NCI-H2081 treated with DMSO at 0.1 percent for 48 hours (cell line): ENCODE data around the gene HCFC2.
A peak's percentile ranks its signal among the peaks of the same experiment; 100 is the strongest.
"Not testable (repeated sequence)": the region's sequence is repeated elsewhere in the genome, so short reads cannot be mapped to it uniquely, and the experiment has no call there.

ENCODE experiments used
- DNase-seq: peaks from one replicate; lab custom pipeline; 2025; lab: John Stamatoyannopoulos, UW

Gene HCFC2

DNA sequence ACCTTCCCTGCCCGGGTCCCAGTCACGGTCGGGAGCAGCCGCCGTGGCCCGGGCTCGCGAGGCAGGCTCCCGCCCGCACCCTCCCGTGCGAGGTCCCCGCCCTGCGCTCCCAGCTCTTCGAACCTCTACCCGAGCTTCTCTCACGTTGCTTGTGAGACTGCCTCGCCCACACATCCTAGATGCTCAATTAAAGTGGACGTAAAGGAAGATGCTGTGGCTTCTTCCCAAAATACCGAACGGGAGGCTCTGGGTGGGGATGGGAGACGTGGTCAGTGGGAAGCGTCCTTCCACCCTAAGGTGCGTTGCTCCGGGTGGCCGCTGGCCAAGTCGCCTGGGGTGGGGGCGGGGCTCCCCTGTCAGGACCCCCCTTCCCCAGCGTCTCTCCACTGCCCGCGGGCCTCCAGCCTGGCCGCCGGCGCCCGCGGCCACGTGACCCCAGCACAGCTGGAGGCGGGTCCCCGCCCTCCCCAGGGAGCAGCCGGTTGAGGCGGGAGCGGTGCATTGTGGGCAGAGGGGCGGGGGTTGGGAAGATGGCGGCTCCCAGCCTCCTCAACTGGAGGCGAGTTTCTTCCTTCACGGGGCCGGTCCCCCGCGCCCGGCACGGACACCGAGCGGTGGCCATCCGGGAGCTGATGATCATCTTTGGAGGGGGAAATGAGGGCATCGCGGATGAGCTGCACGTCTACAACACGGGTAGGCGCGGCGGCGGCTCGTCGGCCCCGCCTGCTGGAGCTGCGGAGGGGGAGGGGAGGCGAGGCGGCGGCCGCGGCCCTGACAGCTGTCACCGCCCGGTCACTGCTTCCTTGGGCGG is at the start of gene HCFC2:
TSS of gene HCFC2 (plus strand) at position 501 of the 811 bp plus-strand sequence. CDS start at position 531, 30 bp downstream.
- peak; percentile 51 for DNase-seq

DNA sequence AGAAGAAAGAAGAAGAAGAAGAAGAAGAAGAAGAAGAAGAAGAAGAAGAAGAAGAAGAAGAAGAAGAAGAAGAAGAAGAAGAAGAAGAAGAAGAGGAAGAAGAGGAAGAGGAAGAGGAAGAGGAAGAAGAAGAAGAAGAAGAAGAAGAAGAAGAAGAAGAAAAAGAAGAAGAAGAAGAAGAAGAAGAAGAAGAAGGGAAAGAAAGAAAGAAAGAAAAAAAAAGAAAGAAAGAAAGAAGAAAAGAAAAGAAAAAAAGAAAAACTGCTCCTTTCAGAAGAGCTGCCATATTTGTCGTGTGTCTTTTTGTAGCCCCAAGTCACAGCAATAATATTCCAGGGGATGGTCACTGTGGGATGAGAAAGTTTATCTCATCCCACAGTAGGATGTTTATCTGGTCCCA is 42.5 kb upstream of the HCFC2 start:
- DNase-seq: not testable (repeated sequence)

DNA sequence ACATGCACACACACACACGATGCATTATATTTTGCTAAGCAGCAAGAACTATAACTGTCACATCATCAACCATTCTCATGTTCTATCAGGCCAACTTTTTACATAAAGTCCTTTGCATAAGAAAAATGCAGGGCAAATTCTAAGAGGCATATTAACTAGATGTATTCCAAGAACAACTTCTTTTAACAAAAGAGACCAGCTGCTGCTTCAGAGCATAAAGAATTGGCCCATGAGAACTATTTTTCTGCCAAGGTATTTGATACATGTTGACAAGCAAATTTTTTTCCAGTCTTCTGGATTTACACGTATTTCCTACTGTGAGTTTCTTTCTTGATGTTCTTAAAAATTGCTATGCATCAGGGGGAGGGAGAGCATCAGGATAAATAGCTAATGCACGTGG is 41.5 kb upstream of the HCFC2 start:
- DNase-seq: no peak

DNA sequence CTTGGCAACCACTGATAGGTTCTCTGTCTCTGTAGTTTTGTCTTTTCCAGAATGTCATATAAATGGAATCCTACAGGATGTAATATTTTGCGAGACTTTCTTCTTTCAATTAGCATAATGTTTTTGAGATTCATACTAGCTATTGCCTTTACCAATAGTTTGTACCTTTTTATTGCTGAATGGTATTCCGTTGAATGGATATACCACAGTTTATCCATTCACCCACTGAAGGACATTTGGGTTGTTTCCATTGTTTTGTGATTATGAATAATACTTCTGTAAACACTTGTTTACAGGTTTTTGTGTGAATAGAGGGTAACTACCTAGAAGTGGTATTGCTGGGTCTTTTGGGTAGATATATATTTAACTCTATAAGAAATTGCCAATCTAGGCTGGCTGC is 40.6 kb upstream of the HCFC2 start:
- DNase-seq: no peak

DNA sequence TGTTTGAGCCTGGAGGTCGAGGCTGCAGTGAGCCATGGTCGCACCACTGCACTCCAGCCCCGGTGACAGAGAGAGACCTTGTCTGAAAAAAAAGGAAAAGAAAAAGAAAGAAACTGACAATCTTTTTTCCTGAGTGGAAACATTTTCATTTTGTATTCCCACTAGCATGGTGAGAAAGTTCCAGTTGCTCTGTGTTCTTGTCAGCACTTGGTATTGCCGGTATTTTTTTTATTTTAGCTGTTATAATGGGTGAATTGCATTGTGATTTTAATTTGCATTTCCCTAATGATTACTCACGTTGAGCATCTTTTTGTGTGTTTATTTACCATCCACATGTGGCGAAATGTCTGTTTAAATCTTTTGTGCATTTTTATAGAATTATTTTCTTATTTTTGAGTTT is 40.0 kb upstream of the HCFC2 start:
- DNase-seq: no peak

DNA sequence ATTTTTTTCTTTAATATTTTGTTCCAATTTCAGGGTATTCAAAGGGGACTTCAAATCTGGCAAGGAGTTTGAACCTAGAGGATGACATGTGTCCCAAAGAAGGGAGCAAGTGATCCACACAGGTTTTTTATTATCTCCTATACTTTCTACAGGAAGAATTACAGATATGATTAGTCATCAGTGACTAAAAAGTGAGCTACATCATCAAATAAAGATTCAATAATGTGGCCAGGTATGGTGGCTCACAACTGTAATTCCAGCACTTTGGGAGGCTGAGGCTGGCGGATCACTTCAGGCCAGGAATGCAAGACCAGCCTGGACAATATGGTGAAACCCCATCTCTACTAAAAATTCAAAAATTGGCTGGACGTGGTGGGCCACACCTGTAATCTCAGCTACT is 38.6 kb upstream of the HCFC2 start:
- DNase-seq: no peak

DNA sequence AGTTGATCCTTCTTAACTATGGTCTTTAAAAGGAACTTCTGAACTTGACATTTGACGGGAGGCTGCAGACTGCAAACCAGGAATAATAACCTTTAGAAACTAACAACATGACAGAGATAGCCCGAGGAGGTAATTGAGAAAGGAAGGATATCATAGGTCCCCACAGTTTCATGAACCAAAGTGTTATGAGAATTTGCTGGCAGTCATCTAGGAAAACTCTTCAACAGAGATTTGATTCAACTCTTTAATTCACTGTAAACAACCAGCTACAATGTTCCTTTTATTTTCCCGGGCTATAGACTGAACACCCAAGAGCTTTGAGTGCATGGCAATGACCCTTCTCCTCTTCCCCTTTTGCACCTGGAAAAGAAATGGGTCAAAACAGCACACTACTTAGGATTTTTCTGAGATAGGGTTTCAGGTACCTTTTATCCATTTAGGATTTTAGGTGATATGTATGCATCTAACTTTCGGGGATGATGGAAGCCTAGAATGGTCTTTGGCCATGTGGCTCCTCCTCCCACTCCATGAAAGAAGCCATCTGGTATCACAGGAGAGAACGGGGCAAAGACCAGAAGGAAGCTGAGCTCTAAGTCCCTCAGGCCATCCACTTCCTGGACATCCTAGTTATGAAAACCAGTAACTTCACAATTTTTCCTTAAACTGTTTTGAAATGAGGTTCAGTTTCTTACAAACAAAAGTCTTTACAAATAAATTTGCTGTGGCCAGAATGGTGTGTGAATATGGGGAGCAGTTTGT is 37.3 kb upstream of the HCFC2 start:
- no peak for DNase-seq

DNA sequence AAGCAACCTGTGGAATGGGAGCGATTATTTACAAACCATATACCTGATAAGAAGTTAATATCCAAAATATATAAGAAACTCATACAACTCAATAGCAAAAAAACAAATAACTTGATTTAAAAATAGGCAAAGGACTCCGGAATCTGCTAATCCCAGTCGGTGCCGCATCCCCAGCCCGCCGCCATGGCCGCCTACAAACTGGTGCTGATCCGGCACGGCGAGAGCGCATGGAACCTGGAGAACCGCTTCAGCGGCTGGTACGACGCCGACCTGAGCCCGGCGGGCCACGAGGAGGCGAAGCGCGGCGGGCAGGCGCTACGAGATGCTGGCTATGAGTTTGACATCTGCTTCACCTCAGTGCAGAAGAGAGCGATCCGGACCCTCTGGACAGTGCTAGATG is 33.7 kb upstream of the HCFC2 start:
- not testable (repeated sequence) for DNase-seq

DNA sequence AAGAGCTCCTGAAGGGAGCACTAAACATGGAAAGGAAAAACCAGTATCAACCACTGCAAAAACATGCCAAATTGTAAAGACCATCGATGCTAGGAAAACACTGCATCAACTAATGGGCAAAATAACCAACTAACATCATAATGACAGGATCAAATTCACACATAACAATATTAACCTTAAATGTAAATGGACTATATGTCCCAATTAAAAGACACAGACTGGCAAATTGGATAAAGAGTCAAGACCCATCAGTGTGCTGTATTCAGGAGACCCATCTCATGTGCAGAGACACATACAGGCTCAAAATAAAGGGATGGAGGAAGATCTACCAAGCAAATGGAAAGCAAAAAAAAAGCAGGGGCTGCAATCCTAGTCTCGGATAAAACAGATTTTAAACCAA is 28.2 kb upstream of the HCFC2 start:
- not testable (repeated sequence) for DNase-seq

DNA sequence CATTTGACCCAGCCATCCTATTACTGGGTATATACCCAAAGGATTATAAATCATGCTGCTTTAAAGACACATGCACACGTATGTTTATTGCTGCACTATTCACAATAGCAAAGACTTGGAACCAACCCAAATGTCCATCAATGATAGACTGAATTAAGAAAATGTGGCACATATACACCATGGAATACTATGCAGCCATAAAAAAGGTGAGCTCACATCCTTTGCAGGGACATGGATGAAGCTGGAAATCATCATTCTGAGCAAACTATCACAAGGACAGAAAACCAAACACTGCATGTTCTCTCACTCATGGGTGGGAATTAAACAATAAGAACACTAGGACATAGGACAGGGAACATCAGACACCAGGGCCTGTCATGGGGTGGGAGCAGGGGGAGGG is 24.6 kb upstream of the HCFC2 start:
- not testable (repeated sequence) for DNase-seq

DNA sequence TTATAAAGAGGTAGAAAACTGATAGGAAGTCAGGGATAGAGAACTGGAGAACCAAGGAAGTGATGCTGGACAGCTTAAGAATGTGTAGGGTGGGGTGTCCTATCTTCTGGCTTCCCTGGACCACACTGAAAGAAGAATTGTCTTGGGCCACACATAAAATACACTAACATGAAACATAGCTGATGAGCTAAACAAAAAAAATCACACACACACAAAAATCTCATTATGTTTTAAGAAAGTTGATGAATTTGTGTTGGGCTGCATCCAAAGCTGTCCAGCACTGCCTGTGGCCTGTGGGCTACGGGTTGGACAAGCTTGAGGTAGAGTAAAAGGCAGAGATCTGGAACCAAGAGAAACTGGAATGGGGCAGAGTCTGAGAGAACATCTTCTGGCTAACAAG is 21.8 kb upstream of the HCFC2 start:
- no peak for DNase-seq

DNA sequence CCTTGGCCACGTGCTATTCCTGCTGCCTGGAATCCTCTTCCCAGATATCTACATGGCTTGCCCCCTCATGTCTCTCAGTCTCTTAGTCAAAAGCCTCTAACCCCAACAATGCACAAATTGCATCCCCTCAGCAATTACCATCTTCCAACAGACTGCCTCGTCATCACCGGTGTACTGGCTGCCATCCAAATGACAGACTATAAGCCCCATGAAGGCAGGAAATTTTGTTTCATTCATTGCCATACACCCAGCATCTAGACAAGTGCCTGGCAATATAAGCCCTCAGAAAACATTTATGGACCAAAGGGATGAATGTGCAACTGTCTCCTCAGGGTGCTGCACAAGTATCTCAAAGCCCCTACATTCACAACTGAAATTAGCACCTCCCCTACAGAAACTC is 20.2 kb upstream of the HCFC2 start:
- DNase-seq: no peak

DNA sequence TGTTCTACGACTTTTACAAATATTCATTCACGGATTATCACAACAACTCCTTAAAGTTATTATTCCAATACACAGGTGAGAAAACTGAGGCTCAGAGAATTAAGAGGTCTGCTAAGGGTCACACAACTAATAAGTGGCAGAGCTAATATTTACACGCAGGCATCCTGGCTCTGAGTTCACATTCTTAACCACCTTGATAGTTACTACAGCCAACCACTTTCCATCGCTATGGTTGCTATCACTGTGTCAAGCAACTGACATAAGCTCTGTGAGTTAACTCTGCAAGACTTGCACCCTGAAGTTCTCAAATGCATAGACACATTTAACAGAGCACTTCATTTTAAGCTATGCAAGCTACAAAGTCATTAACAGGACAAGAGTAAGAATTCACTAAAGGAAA is 18.0 kb upstream of the HCFC2 start:
- DNase-seq: no peak

DNA sequence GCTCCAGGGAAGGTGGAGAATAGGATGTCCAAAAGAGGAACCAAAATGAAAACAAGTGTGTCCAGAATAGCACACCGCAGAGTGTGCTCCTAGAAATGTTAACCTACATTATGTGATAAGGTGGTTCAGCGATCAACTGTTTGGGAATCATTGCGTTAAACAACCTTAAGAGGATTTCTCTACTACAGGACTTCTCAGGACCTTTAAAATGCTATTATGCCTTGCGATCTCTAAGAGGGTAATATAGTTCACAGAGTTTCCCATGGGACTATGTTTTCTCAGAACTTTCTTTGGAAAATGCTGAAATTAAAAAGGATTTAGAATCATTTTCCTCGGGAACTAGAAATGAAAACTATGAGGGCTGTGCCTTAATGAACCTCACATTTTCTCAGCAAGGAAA is 16.2 kb upstream of the HCFC2 start:
- no peak for DNase-seq

DNA sequence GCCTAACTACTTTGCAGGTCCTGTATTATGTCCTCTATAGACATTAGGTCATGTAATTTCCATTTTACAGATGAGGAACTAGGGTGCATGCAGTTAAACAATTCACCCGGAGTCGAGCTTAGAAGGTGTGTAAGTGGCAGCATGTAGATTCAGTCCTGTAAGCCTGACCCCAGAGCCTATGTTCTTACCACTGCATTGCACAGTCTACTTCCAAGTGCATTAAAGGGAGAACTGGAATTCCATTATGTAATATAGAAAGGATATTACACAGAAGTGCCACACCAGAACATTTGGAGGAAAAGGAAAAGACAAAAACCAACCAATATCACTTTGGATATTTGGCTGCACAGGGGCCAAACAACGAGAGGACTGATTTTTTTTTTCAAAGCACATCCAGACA is 15.5 kb upstream of the HCFC2 start:
- DNase-seq: no peak

DNA sequence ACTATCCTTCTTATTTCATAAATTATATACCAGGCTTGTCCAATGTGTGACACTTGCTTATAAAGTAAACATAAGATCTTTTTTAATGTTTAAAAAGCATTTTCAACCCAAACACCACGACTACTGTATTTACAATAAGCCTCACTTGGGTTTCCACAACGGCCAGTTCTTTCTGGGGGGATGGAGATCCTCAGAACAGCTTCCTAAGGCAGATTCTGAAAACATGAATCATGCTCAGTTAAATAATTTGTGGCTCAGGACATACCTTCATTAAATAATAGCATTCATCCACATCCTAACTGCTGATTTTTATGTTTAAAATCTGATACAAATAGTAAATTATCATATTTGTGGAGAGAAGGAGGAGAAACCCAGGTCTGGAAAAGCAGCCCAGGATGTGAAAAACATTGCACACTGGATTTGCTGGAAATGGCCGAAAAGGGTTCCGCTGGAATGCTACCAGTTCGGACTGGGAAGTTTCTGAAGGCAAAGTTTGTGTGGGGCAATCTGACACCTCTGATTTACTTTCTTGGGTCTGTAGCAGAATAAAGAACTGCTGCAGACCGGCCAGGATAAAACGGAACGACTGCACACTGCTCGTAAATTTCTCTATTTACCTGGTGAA is 14.9 kb upstream of the HCFC2 start:
- no peak for DNase-seq

DNA sequence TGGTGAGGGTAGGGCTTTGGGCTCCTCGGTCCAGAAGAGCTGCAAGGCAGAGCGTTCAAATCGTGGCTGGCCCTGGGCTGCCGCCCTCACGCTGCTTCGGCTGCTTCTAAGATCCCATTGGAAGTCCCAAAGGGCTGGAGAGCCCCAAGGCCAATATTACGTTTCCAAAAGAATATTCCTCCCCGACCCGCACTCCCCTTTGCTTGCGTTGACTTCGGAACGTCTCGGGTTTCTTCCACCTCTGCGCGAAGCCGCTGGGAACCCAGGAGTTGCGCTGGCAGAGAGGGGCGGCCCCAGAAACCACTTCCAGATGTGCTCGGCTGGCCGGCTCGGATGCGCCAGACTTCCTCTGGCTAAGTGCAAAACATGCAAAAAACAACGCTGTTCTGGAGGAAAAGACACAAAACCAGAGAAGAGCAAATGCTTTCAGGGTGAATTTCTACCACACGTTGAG is 14.4 kb upstream of the HCFC2 start, which contains the start of gene GLT8D2:
TSS of gene GLT8D2 (minus strand) at position 285 of the 454 bp plus-strand sequence. CDS start 30,539 bp downstream, outside the sequence.
- no peak for DNase-seq

DNA sequence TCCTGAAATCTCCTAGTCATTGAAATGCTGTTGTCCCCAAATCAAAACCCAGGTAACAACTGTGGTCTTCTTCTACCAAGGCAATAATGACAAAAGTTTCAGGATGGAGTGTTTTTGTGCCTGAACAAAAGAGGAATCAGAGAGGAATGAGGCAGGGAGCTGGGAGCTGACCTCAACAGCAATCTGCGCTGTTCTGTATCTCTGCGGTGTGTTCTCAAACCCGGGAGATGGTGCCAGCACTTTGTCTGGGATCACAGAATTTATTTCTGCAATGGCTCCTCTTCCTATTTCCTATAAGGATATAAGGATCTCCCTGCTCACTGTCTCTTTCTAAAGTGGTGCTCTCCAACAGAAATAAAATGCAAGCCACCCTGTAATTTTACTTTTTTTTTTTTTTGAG is 13.9 kb upstream of the HCFC2 start:
- no peak for DNase-seq

DNA sequence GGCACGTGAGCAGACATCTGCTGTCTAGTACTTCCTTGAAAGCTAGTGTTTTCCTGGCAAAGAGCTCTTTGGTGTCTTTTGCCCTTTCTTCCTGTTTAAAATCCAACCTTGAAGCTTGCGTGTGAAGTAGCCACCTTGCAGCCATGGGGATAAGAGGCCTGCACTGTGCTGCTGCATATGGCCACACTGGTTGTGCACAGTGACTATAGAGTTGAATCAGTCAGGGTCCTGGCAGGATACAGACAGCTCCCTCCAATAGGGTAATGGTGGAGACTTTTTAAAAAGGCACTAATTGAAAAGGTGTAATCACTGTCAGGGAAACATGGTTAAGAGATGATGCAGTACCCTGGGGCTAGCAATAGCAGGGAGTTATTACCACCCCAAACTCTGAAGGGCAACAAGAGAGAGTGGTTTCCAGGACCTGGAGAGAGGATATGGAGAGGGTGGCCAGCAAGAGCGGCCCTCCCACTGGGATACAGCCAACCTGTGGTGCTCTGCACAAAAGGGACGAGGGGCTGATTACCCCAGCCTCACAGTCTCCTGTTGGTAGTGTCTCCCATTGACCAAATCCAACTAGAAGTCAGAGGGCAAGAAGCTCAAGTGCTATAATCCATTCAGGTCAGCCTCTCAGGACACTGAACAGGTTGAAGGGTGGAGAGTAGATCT is 9.5 kb upstream of the HCFC2 start:
- DNase-seq: no peak

DNA sequence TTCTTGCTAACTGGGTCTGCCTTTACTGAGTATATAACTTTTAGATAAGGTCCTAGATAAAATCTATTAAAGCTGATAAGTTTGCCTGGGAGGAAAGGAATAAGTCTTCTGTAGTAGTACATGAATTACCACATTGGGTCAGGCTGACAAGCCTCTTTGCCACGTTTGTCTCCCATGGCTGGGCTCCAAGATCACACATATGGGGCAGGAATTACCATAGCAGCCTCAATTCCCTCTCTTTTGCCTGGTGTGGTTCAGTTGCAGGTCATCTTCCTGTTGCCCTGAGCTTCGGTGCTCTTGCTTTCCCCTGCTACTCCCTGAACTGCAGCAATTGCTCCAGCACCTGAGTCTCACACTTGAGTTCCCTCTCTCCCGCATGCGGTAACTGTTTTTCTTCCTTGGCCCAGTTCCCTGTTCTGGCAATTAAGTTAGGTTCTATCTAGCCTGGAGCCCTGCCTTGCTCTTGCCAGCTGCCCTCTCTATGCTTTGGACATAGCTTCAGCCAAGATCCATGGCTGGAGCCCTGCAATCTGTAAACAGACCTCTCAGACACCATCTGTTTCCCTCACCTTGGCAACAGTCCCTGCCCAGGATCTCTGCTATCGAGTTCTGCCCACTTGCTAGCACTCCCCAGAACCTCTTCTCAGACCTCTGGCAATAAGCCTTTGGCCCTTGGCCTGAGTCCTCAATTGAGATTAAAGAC is 8.5 kb upstream of the HCFC2 start:
- DNase-seq: peak; percentile 33

DNA sequence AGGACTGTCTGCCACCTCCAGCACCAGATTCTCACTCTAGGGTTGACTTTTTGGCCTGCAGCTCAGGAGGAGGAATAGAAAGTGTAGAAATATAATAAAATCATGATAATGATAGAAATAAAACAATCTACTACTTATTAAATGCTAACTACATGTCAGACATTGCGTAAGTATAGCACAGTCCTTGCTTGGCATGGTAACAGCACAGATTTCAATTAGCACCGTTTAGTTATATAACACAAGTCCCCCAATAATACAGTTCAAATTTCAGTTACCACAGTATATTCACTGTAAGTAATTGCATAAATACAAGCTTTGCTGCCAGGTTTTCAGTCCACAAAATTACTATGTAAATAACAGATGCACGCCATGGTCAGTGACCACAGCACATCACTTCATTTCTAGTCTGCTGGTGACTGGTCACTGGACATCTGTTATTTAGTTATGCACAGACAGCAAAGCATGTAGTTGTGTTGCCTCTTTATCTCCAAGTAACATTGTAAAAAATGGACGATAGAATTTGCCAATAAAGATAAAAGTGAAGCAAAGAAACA is 7.8 kb upstream of the HCFC2 start:
- no peak for DNase-seq
